ENCODE data around the gene TUBA3D.
"Not testable (repeated sequence)": the region's sequence is repeated elsewhere in the genome, so short reads cannot be mapped to it uniquely, and the experiment has no call there.

TUBA3D gene

DNA sequence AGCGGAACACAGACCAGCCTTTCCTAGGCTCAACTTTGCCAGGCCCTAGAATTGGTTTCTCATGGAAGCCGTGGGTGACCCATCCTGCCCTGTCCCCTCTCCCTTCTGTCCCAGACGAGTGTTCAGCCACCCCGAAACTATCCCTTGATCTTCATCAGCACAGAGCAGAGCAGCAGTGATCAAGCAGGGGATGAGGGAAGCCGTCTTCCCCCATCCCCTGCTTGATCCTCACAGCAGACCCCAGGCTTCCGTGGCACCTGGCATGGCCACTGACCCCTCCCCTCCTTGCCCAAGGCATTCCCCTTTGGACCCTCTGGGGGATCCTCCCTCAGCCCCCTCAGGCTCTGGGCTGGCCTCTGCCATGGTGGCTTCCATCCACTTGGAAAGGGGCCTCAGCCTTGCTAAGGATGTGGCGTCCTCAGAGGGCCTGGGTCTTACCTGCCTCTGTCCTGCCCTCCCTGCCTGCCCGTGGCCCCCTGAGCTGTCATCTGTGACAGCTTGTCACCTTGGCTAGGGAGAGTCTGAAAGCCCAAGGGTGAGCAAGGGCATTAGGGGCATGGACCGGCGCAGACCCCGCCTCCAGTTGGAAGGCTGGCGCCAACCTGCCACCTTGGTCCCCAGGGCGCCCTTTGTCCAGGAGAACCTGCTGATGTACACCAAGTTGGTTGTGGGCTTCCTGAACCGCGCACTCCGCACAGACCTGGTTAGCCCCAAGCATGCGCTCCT is 41.4 kb downstream of the TUBA3D start:
- no peak overlapping the region for H3K4me3 ChIP-seq (ENCODE audit: low read depth, low read length)
- H3K27ac ChIP-seq (ENCODE audit: extremely low read depth, low read depth, low read length), result no peak overlapping the region
- H3K9me3 ChIP-seq (ENCODE audit: control insufficient read depth, insufficient read depth, low read depth, low read length), result no peaks in the 10 kb centered on the region
- H3K36me3 ChIP-seq (ENCODE audit: control insufficient read depth in 2 of 2, insufficient read depth in 1 of 2, low read length in 2 of 2), result peaks cover 0 to 89% of the 10 kb centered on the region in 2 experiments; a peak in 2 of 3 replicates
- H3K4me1 ChIP-seq (ENCODE audit: control insufficient read depth, insufficient read depth, low read length), result no peaks in the 10 kb centered on the region
- ChIA-PET CTCF (interaction anchor here (0.6 kb wide), 1 partner anchor 169 kb away, joined by 3 read pairs; no protein-coding TSS in a partner anchor), POLR2A (no interaction called here)
- TF ChIP-seq, protein P1, sequence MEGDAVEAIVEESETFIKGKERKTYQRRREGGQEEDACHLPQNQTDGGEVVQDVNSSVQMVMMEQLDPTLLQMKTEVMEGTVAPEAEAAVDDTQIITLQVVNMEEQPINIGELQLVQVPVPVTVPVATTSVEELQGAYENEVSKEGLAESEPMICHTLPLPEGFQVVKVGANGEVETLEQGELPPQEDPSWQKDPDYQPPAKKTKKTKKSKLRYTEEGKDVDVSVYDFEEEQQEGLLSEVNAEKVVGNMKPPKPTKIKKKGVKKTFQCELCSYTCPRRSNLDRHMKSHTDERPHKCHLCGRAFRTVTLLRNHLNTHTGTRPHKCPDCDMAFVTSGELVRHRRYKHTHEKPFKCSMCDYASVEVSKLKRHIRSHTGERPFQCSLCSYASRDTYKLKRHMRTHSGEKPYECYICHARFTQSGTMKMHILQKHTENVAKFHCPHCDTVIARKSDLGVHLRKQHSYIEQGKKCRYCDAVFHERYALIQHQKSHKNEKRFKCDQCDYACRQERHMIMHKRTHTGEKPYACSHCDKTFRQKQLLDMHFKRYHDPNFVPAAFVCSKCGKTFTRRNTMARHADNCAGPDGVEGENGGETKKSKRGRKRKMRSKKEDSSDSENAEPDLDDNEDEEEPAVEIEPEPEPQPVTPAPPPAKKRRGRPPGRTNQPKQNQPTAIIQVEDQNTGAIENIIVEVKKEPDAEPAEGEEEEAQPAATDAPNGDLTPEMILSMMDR (tag by site-specific recombination; IDR thresholded peaks at IDR 0.05), result no peak
- no peak for TF ChIP-seq ZNF707 (tag by site-specific recombination; IDR thresholded peaks at IDR 0.05)

DNA sequence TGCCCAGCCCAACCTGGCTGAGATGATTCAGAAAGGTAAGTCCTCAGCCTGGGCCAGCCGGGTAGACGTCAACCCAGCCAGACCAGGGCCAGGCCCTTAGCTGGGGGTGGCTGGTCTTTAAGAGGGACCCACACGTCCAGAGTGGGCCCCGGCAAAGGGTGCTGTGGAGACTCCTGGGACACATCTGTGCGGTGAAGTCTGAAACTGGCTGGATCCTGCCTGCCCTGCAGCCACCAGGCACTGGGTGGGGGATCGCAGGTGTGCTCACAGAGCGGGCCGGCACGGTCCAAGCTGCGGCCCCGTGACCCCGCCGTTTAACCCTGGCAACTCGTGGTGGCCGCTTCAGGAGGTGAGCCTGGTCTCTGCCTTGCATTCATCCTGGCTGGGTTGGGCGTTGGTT is 41.9 kb downstream of the TUBA3D start:
- H3K36me3 ChIP-seq (ENCODE audit: control insufficient read depth in 2 of 2, insufficient read depth in 1 of 2, low read length in 2 of 2), result peaks cover 0 to 83% of the 10 kb centered on the region in 2 experiments; a peak in 2 of 3 replicates
- H3K4me1 ChIP-seq (ENCODE audit: control insufficient read depth, insufficient read depth, low read length); H3K4me3 ChIP-seq (ENCODE audit: low read depth, low read length); POLR2A ChIA-PET; H3K9me3 ChIP-seq (ENCODE audit: control insufficient read depth, insufficient read depth, low read depth, low read length); CTCF ChIA-PET; H3K27ac ChIP-seq (ENCODE audit: extremely low read depth, low read depth, low read length): not testable (repeated sequence)

DNA sequence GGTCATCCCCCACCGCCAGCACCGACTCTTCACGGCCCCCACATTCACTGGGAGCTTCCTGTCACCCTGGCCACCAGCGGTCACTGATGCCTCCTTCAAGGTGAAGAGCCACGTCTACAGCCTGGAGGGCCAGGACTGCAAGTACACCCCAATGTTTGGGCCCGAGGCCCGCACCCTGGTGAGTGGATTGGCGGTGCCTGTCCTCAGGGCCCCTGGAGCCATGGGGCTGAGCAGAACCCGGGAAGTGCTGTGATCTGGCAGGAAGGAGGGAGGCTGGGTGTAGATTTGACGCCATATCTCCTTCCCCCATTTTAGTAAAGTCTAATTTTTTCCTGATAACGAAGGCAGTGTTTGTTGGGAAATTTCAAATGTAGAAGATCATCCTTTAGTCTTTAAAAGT is 42.6 kb downstream of the TUBA3D start:
- H3K9me3 ChIP-seq (ENCODE audit: control insufficient read depth, insufficient read depth, low read depth, low read length); H3K4me1 ChIP-seq (ENCODE audit: control insufficient read depth, insufficient read depth, low read length); POLR2A ChIA-PET; H3K27ac ChIP-seq (ENCODE audit: extremely low read depth, low read depth, low read length); H3K4me3 ChIP-seq (ENCODE audit: low read depth, low read length): not testable (repeated sequence)
- CTCF ChIA-PET, result interaction anchor here (0.6 kb wide), 1 partner anchor 105 kb away, joined by 3 read pairs; no protein-coding TSS in a partner anchor
- peaks cover 0 to 76% of the 10 kb centered on the region in 2 experiments; a peak in 2 of 3 replicates for H3K36me3 ChIP-seq (ENCODE audit: control insufficient read depth in 2 of 2, insufficient read depth in 1 of 2, low read length in 2 of 2)

DNA sequence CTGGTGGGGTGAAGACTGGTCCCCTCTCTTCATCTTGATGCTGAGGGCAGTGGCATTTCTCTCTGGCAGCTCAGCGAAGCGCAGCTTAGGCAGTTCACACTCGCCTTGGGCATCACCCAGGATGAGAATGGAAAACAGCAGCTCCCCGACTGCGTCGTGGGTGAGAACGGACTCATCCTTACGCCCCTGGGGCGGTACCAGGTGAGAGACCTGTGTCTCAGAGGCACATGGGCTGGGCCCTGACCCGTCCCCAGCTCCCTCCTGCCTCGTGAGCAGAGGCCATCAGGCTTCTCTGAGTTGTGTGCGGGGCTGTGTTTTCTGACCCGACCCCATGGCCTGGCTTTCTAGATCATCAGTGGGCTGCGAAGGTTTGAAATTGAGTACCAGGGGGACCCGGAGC is 43.5 kb downstream of the TUBA3D start:
- CTCF ChIA-PET, result no interaction called here
- Histone ChIP-seq H3K36me3 (ENCODE audit: control insufficient read depth in 2 of 2, insufficient read depth in 1 of 2, low read length in 2 of 2) (peaks cover 0 to 67% of the 10 kb centered on the region in 2 experiments; a peak in 2 of 3 replicates), H3K4me3 (ENCODE audit: low read depth, low read length) (no peak overlapping the region), H3K27ac (ENCODE audit: extremely low read depth, low read depth, low read length) (no peak overlapping the region), H3K4me1 (ENCODE audit: control insufficient read depth, insufficient read depth, low read length) (no peaks in the 10 kb centered on the region), H3K9me3 (ENCODE audit: control insufficient read depth, insufficient read depth, low read depth, low read length) (no peaks in the 10 kb centered on the region)
- TF ChIP-seq SETDB1 (IDR thresholded peaks at IDR 0.05; ENCODE audit: insufficient read length, low read length), result no peak
- TF ChIP-seq ZBTB20 (tag by site-specific recombination; IDR thresholded peaks at IDR 0.05), result no peak
- TF ChIP-seq ZNF211 (tag by site-specific recombination; IDR thresholded peaks at IDR 0.05; ENCODE audit: low read depth), result no peak
- no peak for TF ChIP-seq ZNF843 (tag by site-specific recombination; IDR thresholded peaks at IDR 0.05)
- no peak for TF ChIP-seq ZNF302 (tag by site-specific recombination; IDR thresholded peaks at IDR 0.05; ENCODE audit: low read depth)
- TF ChIP-seq ZNF529 (tag by site-specific recombination; IDR thresholded peaks at IDR 0.05; ENCODE audit: insufficient replicate concordance), result no peak
- TF ChIP-seq, protein P2, sequence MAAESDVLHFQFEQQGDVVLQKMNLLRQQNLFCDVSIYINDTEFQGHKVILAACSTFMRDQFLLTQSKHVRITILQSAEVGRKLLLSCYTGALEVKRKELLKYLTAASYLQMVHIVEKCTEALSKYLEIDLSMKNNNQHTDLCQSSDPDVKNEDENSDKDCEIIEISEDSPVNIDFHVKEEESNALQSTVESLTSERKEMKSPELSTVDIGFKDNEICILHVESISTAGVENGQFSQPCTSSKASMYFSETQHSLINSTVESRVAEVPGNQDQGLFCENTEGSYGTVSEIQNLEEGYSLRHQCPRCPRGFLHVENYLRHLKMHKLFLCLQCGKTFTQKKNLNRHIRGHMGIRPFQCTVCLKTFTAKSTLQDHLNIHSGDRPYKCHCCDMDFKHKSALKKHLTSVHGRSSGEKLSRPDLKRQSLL (tag by site-specific recombination; IDR thresholded peaks at IDR 0.05), result no peak
- TF ChIP-seq, protein P3, sequence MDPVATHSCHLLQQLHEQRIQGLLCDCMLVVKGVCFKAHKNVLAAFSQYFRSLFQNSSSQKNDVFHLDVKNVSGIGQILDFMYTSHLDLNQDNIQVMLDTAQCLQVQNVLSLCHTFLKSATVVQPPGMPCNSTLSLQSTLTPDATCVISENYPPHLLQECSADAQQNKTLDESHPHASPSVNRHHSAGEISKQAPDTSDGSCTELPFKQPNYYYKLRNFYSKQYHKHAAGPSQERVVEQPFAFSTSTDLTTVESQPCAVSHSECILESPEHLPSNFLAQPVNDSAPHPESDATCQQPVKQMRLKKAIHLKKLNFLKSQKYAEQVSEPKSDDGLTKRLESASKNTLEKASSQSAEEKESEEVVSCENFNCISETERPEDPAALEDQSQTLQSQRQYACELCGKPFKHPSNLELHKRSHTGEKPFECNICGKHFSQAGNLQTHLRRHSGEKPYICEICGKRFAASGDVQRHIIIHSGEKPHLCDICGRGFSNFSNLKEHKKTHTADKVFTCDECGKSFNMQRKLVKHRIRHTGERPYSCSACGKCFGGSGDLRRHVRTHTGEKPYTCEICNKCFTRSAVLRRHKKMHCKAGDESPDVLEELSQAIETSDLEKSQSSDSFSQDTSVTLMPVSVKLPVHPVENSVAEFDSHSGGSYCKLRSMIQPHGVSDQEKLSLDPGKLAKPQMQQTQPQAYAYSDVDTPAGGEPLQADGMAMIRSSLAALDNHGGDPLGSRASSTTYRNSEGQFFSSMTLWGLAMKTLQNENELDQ (tag by site-specific recombination; IDR thresholded peaks at IDR 0.05; ENCODE audit: low read depth), result no peak
- TF ChIP-seq, protein P4, sequence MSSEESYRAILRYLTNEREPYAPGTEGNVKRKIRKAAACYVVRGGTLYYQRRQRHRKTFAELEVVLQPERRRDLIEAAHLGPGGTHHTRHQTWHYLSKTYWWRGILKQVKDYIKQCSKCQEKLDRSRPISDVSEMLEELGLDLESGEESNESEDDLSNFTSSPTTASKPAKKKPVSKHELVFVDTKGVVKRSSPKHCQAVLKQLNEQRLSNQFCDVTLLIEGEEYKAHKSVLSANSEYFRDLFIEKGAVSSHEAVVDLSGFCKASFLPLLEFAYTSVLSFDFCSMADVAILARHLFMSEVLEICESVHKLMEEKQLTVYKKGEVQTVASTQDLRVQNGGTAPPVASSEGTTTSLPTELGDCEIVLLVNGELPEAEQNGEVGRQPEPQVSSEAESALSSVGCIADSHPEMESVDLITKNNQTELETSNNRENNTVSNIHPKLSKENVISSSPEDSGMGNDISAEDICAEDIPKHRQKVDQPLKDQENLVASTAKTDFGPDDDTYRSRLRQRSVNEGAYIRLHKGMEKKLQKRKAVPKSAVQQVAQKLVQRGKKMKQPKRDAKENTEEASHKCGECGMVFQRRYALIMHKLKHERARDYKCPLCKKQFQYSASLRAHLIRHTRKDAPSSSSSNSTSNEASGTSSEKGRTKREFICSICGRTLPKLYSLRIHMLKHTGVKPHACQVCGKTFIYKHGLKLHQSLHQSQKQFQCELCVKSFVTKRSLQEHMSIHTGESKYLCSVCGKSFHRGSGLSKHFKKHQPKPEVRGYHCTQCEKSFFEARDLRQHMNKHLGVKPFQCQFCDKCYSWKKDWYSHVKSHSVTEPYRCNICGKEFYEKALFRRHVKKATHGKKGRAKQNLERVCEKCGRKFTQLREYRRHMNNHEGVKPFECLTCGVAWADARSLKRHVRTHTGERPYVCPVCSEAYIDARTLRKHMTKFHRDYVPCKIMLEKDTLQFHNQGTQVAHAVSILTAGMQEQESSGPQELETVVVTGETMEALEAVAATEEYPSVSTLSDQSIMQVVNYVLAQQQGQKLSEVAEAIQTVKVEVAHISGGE (tag by site-specific recombination; conservative IDR thresholded peaks at IDR 0.05; ENCODE audit: low read depth), result no peak
- TF ChIP-seq ZBTB1 (tag by site-specific recombination; IDR thresholded peaks at IDR 0.05), result no peak
- no peak for TF ChIP-seq ZNF311 (tag by site-specific recombination; IDR thresholded peaks at IDR 0.05; ENCODE audit: borderline replicate concordance)
- TF ChIP-seq, protein P5, sequence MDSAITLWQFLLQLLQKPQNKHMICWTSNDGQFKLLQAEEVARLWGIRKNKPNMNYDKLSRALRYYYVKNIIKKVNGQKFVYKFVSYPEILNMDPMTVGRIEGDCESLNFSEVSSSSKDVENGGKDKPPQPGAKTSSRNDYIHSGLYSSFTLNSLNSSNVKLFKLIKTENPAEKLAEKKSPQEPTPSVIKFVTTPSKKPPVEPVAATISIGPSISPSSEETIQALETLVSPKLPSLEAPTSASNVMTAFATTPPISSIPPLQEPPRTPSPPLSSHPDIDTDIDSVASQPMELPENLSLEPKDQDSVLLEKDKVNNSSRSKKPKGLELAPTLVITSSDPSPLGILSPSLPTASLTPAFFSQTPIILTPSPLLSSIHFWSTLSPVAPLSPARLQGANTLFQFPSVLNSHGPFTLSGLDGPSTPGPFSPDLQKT (IDR thresholded peaks at IDR 0.05; ENCODE audit: borderline replicate concordance, low read depth, low read length), result no peak
- no peak for TF ChIP-seq ZBTB17 (tag by site-specific recombination; IDR thresholded peaks at IDR 0.05)
- no peak for TF ChIP-seq GLIS1 (tag by site-specific recombination; IDR thresholded peaks at IDR 0.05)
- TF ChIP-seq ZSCAN30 (tag by site-specific recombination; IDR thresholded peaks at IDR 0.05), result no peak
- POLR2A ChIA-PET, result no interaction called here
